ENCODE data around the gene MYH4.

GRCh38 chr17:10518271-10519037, 49.1 kb upstream of the MYH4 start, which contains the start of gene MYH1:
- TF ChIP-seq CTCF (IDR thresholded peaks at IDR 0.05) (no peak), POLR2A (IDR thresholded peaks at IDR 0.05) (no peak)
